HCT116 (cell line): ENCODE measurements around the gene TMEM120A. TPM values are rescaled to one million over a fixed set of nuclear protein-coding genes. Genes with fewer than 3 reads are reported as not detected.

Experiments
- ATAC-seq: fragments of 200-7000 bp; cut with Tn5 transposase; 2 replicates; pipeline ENCODE4 v1.9.1; 2020; ENCODE audit warnings: mild to moderate bottlenecking, moderate library complexity
- BruUV-seq: library from RNA; stranded (reverse); fragments of 400-500 nt; replicated peaks from 2 replicates; lab custom pipeline; 2021; lab: Mats Ljungman, UMichigan
- CTCF ChIA-PET: fragments of 300-600 bp; sonication (Branson Sonifier 250); formaldehyde crosslinking; loops from one replicate; lab custom pipeline; 2021; ENCODE audit warnings: antibody characterized with exemption; lab: Charles Lee
- POLR2A ChIA-PET: fragments of 300-600, 350-600 bp; sonication (Branson Sonifier 250); formaldehyde crosslinking; loops from one replicate; lab custom pipeline; 2021; ENCODE audit warnings: antibody characterized with exemption; lab: Charles Lee
- RAD21 ChIA-PET, 2 experiments: fragments of 300-600 bp; sonication (Branson Sonifier 250); formaldehyde crosslinking; loops; one replicate each; lab custom pipeline; 2023; ENCODE audit warnings: low total read pairs in 2 of 2; ENCODE audit not compliant: uncharacterized antibody in 2 of 2, unreplicated experiment in 2 of 2, low non-redundant PET in 1 of 2; lab: Charles Lee
- DNase-seq: peaks from one replicate; pipeline ENCODE4 v3.0.0-alpha.2; 2010; ENCODE audit warnings: low read depth, low spot score
- H2AFZ ChIP-seq: fragments of 200-600 bp; shearing (Covaris generic), sonication (generic); 2 replicates; pipeline ENCODE4 v1.6.1; 2017; ENCODE audit warnings: low read depth, mixed run types, mixed read lengths, antibody characterized with exemption, low read length; ENCODE audit not compliant: poor library complexity, severe bottlenecking
- H3K27ac ChIP-seq: 2 replicates; pipeline ENCODE4 v1.5.1; 2012; ENCODE audit warnings: low read depth, low read length
- H3K27me3 ChIP-seq: fragments of 200-600 bp; sonication (generic); 2 replicates; pipeline ENCODE4 v1.6.1; 2016; ENCODE audit warnings: mixed run types, low read length, mixed read lengths; ENCODE audit not compliant: insufficient read depth
- H3K36me3 ChIP-seq, 2 experiments: fragments of 200-500 bp in 1 of 2; fragments of 200-600 bp in 1 of 2; sonication (Bioruptor generic) in 1 of 2; sonication (generic) in 1 of 2; 2 replicates each; pipeline versions ENCODE4 v1.5.1 to v1.6.1; 2014 to 2016; ENCODE audit warnings: low read length in 2 of 2, inconsistent platforms in 1 of 2, mixed read lengths in 1 of 2, mixed run types in 1 of 2; ENCODE audit not compliant: insufficient read depth in 2 of 2, control insufficient read depth in 1 of 2
- H3K4me1 ChIP-seq, 2 experiments: fragments of 200-600 bp in 1 of 2; sonication (generic) in 1 of 2; 2 replicates each; pipeline versions ENCODE4 v1.5.1 to v1.6.1; 2012 to 2017; ENCODE audit warnings: low read length in 2 of 2, inconsistent platforms in 1 of 2, mild to moderate bottlenecking in 1 of 2, mixed read lengths in 1 of 2, mixed run types in 1 of 2, moderate library complexity in 1 of 2; ENCODE audit not compliant: insufficient read depth in 2 of 2, control insufficient read depth in 1 of 2
- H3K4me2 ChIP-seq: fragments of 200-600 bp; sonication (generic); 2 replicates; pipeline ENCODE4 v1.6.1; 2017; ENCODE audit warnings: mixed run types, low read length, mixed read lengths
- H3K4me3 ChIP-seq, 2 experiments: fragments of 200-600 bp in 1 of 2; sonication (generic) in 1 of 2; replicated peaks in 1 of 2; 2 replicates each; pipeline ENCODE4 v1.5.1; 2011 to 2016; ENCODE audit warnings: low read length in 2 of 2, control low read depth in 1 of 2, low read depth in 1 of 2, mild to moderate bottlenecking in 1 of 2, mixed read lengths in 1 of 2, mixed run types in 1 of 2
- H3K79me2 ChIP-seq: fragments of 200-600 bp; sonication (generic); 2 replicates; pipeline ENCODE4 v1.6.1; 2017; ENCODE audit warnings: mild to moderate bottlenecking, mixed run types, low read length, moderate library complexity, mixed read lengths; ENCODE audit not compliant: insufficient read depth
- H3K9ac ChIP-seq: fragments of 200-600 bp; sonication (generic); 2 replicates; pipeline ENCODE4 v1.6.1; 2016; ENCODE audit warnings: low read length, mixed read lengths
- H3K9me2 ChIP-seq: fragments of 200-600 bp; sonication (generic), shearing (Covaris generic); 2 replicates; pipeline ENCODE4 v1.6.1; 2017; ENCODE audit warnings: mixed run types, mild to moderate bottlenecking, moderate library complexity; ENCODE audit not compliant: insufficient read depth
- H3K9me3 ChIP-seq, 2 experiments: fragments of 200-500 bp in 1 of 2; fragments of 200-600 bp in 1 of 2; sonication (Bioruptor generic) in 1 of 2; sonication (generic) in 1 of 2; 2 replicates each; pipeline ENCODE4 v1.6.1; 2014 to 2017; ENCODE audit warnings: low read length in 2 of 2, mixed read lengths in 2 of 2, inconsistent platforms in 1 of 2, low read depth in 1 of 2, mild to moderate bottlenecking in 1 of 2, mixed run types in 1 of 2, moderate library complexity in 1 of 2; ENCODE audit not compliant: control insufficient read depth in 1 of 2, insufficient read depth in 1 of 2
- H4K20me1 ChIP-seq: fragments of 200-600 bp; sonication (generic), shearing (Covaris generic); 2 replicates; pipeline ENCODE4 v1.6.1; 2017; ENCODE audit warnings: mixed run types, mild to moderate bottlenecking, moderate library complexity; ENCODE audit not compliant: insufficient read depth
- ATF3 ChIP-seq: IDR thresholded peaks from 2 replicates; pipeline ENCODE4 v1.6.1; 2012
- CBX3 ChIP-seq: IDR thresholded peaks from 2 replicates; pipeline ENCODE4 v1.6.1; 2012; ENCODE audit warnings: low read depth
- EGR1 ChIP-seq: IDR thresholded peaks from 2 replicates; pipeline ENCODE4 v1.6.1; 2012; ENCODE audit warnings: low read depth
- FOSL1 ChIP-seq: IDR thresholded peaks from 2 replicates; pipeline ENCODE4 v1.6.1; 2012; ENCODE audit warnings: low read depth
- JUND ChIP-seq: IDR thresholded peaks from 2 replicates; pipeline ENCODE4 v1.6.1; 2012
- POLR2A ChIP-seq: IDR thresholded peaks from 2 replicates; pipeline ENCODE4 v1.7.0; 2011; ENCODE audit warnings: borderline replicate concordance; ENCODE audit not compliant: insufficient read depth, insufficient read length; ENCODE audit errors: extremely low read depth
- POLR2AphosphoS5 ChIP-seq: IDR thresholded peaks from 2 replicates; pipeline ENCODE4 v1.6.1; 2011; ENCODE audit warnings: mild to moderate bottlenecking, low read depth, low read length, moderate library complexity
- RAD21 ChIP-seq: IDR thresholded peaks from 2 replicates; pipeline ENCODE4 v1.6.1; 2012; ENCODE audit warnings: low read depth, mild to moderate bottlenecking
- SIN3A ChIP-seq: IDR thresholded peaks from 2 replicates; pipeline ENCODE4 v1.6.1; 2012; ENCODE audit warnings: low read depth
- SP1 ChIP-seq: IDR thresholded peaks from 2 replicates; pipeline ENCODE4 v1.6.1; 2012; ENCODE audit warnings: low read depth
- SRF ChIP-seq: IDR thresholded peaks from 2 replicates; pipeline ENCODE4 v1.6.1; 2012; ENCODE audit warnings: low read depth
- TCF7L2 ChIP-seq: IDR thresholded peaks from 2 replicates; pipeline ENCODE4 v1.7.0; 2011; ENCODE audit warnings: borderline replicate concordance, inconsistent platforms; ENCODE audit not compliant: insufficient read depth, insufficient read length; ENCODE audit errors: extremely low read depth
- YY1 ChIP-seq: IDR thresholded peaks from 2 replicates; pipeline ENCODE4 v1.6.1; 2011; ENCODE audit warnings: low read length, low read depth, moderate library complexity, mild to moderate bottlenecking; ENCODE audit not compliant: insufficient replicate concordance; ENCODE audit errors: extremely low read depth
- ZNF274 ChIP-seq: fragments of 200-500 bp; sonication (Bioruptor generic); IDR thresholded peaks from 2 replicates; pipeline ENCODE4 v1.6.1; 2014; ENCODE audit warnings: mild to moderate bottlenecking, low read depth, low read length, inconsistent platforms
- intact Hi-C: fragments of 100-400 bp; cut with micrococcal nuclease; formaldehyde crosslinking; loops from 2 replicates; pipeline ENCODE4 v1.10.0; 2022
- total RNA-seq: library from RNA; stranded (reverse); gene quantifications from one replicate; pipeline ENCODE4 v1.2.1, GENCODE V29; 2021; ENCODE audit not compliant: unreplicated experiment

TMEM120A gene
- total RNA-seq, 1 experiment from 2014 or later: 25.9 TPM

GRCh38 chr7:75963381-75963995, 30.9 kb downstream of the TMEM120A start:
- DNase-seq: no peak
- Histone ChIP-seq H3K4me2 (no peak overlapping the region), H3K27me3 (no peaks in the 10 kb centered on the region), H3K9me2 (no peaks in the 10 kb centered on the region), H2AFZ (no peak overlapping the region)
- RAD21 ChIA-PET: no interaction called here
- TF ChIP-seq FOSL1: no peak
- TF ChIP-seq POLR2AphosphoS5: no peak
- TF ChIP-seq, all 23 proteins: peak for 0
- intact Hi-C loops: no loop called here
- no peak overlapping the region for H3K27ac ChIP-seq
- CTCF ChIA-PET: no interaction called here
- no peaks in the 10 kb centered on the region for H3K79me2 ChIP-seq
- H3K36me3 ChIP-seq: no peaks in the 10 kb centered on the region
- POLR2A ChIA-PET: no interaction called here
- no peaks in the 10 kb centered on the region for H3K9me3 ChIP-seq
- no peak overlapping the region for H3K9ac ChIP-seq
- no peaks in the 10 kb centered on the region for H4K20me1 ChIP-seq
- H3K4me3 ChIP-seq: no peak overlapping the region
- no peak for ATAC-seq
- no peaks in the 10 kb centered on the region for H3K4me1 ChIP-seq
- no TSS peak for BruUV-seq

- ChIA-PET RAD21 (no interaction called here), CTCF (no interaction called here), POLR2A (no interaction called here)
- Histone ChIP-seq H3K9me3 (no peaks in the 10 kb centered on the region), H3K36me3 (peaks cover 1 to 2% of the 10 kb centered on the region in 2 experiments; a peak in 2 of 4 replicates), H3K4me2 (no peak overlapping the region), H3K27ac (no peak overlapping the region), H4K20me1 (no peaks in the 10 kb centered on the region), H3K4me1 (peaks cover 0 to under 1% of the 10 kb centered on the region in 2 experiments; a peak in 1 of 4 replicates), H3K79me2 (no peaks in the 10 kb centered on the region)
- BruUV-seq: no TSS peak
- ATAC-seq (no peak), DNase-seq (no peak)
- TF ChIP-seq POLR2A: no peak
- TF ChIP-seq SIN3A: no peak
- TF ChIP-seq JUND: no peak
- TF ChIP-seq EGR1: no peak
- no peak for TF ChIP-seq CBX3
- TF ChIP-seq TCF7L2: no peak
- no peak for TF ChIP-seq RAD21
- no peak for TF ChIP-seq ZNF274
- TF ChIP-seq SRF: no peak
- no peak for TF ChIP-seq SP1
- no peak for TF ChIP-seq ATF3
- no peak for TF ChIP-seq YY1
- TF ChIP-seq, all 23 proteins: peak for 0
- H2AFZ ChIP-seq: no peak overlapping the region
- intact Hi-C loops: no loop called here
- no peak overlapping the region for H3K4me3 ChIP-seq
- H3K27me3 ChIP-seq: no peaks in the 10 kb centered on the region
- no peaks in the 10 kb centered on the region for H3K9me2 ChIP-seq
- no peak overlapping the region for H3K9ac ChIP-seq
Measured at GRCh38 chr7:75962607-75963380, 31.6 kb downstream of the TMEM120A start.
